DMS153 treated with DMSO at 0.1 percent for 48 hours (cell line): ENCODE measurements around the gene PXMP4.
"Not testable (repeated sequence)": the region's sequence is repeated elsewhere in the genome, so short reads cannot be mapped to it uniquely, and the experiment has no call there.

Experiments
- DNase-seq: peaks from one replicate; lab custom pipeline; 2025; ENCODE audit not compliant: unreplicated experiment; lab: John Stamatoyannopoulos, UW

Gene PXMP4, protein sequence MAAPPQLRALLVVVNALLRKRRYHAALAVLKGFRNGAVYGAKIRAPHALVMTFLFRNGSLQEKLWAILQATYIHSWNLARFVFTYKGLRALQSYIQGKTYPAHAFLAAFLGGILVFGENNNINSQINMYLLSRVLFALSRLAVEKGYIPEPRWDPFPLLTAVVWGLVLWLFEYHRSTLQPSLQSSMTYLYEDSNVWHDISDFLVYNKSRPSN

DNA sequence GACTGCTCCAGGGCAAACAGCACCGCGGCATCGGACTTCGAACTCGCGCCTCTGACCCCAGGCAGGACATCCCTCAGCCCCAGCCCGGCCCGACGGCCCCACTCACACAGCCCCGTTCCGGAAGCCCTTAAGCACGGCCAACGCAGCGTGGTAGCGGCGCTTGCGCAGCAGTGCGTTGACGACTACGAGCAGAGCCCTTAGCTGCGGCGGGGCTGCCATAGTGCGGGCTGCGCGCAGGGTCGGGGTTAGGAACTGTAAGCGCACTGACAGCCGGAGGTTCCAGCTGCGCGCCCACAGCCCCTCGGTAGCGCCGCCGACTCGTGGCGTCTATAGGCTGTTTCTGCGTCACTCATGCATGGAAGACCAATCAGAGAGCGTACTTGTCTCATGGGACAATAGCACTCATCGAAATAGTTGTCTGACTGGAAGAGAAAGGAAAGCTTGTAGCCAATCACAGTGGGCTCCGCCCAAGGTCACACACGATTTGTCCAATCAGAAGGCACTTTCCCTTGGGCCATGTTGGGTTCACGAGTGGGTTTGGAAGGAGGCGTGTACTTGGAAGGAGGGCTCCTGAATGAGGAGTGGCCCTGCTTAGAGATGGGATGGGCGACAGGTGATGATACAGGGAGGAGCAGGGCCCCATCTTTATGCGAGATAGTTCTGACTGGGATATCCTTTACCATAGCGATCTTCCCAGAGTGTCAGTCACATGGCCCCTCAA is at the start of gene PXMP4:
TSS of gene PXMP4 (minus strand) at position 322 of the 721 bp plus-strand sequence. CDS start at position 219, 103 bp downstream.
- DNase-seq = peak; percentile 96

DNA sequence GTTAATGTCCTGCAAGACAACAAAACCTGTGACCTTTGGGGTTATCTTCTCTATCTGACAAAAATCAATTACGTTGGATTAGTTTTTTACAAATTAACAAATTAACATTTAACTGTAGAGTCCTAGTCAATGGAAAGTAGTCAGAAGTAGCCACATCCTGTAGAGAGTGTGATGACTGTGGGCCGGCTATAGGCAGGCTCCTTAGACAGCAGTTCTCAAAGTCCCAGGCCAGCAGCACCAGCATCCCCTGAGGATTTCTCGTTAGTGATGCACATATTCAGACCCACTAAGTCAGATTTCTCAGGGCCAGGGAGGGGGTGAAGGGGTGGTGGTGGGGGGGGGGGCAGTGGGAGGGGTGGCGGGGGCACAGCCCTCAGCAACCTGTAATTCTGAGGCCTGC is 48.9 kb upstream of the PXMP4 start:
- no peak for DNase-seq

DNA sequence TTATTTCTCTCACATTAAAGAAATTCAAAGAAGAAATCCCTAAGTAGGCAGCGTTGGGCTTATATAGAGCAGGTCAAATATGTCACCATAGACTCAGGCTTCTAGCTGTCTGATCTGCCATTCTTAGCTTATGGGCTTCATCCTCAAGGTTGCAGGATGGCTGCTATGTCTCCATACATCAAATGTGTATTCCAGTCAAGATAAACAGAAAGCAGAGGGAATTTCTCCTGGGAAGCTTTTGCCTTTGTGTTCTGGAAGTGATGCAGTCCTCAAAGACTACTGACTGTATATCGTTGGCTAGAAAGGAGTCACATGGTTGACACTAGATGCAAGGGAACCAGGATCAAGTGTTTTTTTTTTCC is 47.6 kb upstream of the PXMP4 start:
- DNase-seq = no peak

DNA sequence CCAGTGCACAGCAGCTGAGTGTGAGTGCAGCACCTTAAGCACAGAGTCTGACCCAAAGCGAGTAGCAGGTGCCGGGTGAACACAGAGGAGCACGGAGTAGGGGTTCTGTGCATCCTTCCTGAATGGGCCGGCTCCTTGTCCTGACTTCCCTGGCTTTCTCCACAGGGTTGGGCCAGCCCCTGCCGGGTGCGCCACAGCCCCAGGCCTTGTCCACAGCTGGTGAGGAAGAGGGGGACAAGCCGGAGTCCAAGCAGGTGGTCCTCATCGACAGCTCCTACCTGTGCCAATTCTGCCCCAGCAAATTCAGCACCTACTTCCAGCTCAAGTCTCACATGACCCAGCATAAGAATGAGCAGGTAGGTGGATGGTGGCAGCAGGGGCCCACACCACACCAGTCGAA is 46.6 kb upstream of the PXMP4 start:
- DNase-seq = no peak

DNA sequence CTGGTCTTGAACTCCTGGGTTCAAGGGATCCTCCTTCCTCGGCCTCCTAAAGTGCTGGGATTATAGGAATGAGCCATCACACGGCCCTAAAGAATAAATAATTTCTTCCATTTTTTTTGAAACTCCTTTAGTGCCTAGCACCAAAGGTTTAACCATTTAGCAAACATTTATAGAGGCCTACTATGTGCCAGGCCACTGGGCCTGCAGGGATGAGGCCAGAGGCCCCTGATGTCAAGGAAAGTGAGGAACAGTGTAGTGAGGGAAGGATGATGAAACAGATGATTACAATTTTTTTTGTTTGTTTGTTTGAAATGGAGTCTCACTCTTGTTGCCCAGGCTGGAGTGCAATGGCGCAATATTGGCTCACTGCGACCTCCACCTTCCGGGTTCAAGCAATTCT is 45.5 kb upstream of the PXMP4 start:
- DNase-seq = no peak

DNA sequence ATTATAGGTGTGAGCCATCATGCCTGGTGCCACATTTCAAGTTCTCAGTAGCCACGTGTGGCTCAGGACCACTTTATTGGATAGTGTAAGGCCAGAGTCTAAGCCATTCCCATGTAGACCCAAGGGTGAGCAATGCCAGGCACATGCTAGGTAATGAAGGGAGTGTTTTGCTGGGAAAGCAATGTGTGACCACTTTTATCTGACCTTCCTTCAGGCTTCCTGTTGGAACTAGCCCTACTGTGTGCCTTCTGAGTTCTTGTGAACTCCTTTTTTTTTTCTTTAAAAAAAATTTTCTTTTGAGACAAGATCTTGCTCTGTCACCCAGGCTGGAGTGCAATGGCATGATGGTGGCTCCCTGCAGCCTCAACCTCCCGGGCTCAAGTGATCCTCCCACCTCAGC is 45.0 kb upstream of the PXMP4 start:
- DNase-seq = no peak

DNA sequence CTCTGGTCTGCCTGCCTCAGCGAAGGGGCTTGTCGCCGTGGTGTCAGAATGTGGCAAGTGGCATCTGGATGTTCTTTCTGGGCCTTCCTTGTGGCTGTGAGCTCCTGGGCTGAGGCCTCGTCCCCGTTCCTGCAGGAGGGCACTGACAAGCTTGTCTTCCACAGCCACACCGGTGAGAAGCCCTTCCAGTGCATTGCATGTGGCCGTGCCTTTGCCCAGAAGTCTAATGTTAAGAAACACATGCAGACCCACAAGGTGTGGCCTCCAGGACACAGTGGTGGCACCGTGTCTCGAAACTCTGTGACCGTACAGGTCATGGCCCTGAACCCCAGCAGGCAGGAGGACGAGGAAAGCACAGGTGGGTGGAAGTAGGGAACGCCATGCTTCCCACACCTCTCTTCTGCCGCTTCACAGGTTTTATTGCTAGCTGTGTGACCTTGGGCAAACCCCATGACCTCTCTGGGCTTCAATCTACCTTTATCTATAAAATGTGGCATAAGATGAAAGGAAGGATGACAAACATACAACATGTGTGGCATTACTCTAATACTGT is 41.7 kb upstream of the PXMP4 start:
- no peak for DNase-seq

DNA sequence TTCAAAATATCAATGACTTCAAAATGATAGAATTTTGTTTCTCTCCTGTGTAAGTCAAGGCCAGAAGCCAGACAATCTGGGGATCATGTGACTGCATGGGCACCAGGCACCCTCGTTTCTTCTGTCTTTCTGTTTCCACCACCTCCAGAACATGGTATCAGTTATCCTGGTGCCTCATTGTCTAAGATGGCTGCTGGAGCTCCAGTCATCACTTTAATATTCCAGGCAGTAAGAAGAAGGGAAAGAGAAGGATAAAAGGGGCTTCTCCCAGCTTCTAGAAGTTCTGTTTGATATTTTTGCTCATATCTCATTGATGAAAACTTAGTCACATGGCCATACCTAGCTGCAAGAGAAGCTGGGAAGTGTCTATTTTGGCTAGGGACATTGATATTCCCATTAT is 37.3 kb upstream of the PXMP4 start:
- no peak for DNase-seq

DNA sequence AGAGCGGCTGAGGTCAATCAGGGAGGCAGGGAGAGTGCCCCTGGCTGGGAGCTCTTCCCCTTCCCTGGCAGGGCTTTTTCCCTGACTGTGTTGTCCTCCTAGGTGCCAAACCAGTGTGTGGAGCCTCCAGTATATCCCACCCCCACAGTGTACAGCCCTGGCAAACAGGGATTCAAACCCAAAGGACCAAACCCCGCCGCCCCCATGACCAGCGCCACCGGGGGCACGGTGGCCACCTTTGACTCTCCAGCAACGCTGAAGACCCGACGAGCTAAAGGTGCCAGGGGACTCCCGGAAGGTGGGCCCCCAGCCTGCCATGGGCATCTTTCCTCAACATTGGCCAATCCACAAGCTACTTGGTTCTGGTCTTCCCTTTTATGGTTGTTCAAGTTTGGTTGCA is 36.9 kb upstream of the PXMP4 start:
- DNase-seq = no peak

DNA sequence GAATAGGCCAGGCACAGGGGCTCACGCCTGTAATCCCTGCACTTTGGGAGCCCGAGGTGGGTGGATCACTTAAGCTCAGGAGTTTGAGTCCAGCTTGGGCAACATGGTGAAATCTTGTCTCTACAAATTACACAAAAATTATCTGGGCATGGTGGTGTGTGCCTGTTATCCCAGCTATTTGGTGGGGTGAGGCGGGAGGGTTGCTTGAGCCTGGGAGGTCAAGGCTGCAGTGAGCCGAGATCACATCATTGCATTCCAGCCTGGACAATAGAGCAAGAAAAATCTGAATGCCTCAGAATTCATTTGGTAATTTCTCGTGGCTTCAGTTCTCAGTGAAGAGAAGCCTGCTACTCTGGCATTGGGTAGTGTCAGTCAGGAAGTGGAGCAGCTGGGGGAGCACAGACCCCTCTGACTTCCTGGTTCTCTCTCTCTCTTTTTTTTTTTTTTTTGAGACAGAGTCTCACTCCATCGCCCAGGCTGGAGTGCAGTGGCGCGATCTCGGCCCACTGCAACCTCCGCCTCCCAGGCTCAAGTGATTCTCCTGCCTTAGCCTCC is 35.9 kb upstream of the PXMP4 start:
- not testable (repeated sequence) for DNase-seq

DNA sequence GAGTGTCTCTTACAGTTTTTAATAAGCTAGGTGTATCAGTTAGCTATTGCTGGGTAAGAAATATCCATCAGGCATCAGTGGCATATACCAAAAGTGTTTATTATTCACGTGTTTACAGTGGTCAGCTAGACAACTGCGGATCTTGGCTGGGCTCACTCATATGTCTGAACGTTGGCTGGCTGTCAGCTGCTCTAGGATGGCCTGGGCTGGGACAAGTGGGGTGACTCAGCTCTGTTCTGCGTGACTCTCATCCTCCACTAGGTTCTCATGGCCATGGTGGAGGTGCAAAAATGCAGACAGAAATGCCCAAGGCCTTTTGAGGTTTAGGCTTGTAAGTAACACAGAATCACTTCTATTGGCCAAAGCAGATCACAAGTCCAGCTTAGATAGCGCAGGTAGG is 33.7 kb upstream of the PXMP4 start:
- no peak for DNase-seq

DNA sequence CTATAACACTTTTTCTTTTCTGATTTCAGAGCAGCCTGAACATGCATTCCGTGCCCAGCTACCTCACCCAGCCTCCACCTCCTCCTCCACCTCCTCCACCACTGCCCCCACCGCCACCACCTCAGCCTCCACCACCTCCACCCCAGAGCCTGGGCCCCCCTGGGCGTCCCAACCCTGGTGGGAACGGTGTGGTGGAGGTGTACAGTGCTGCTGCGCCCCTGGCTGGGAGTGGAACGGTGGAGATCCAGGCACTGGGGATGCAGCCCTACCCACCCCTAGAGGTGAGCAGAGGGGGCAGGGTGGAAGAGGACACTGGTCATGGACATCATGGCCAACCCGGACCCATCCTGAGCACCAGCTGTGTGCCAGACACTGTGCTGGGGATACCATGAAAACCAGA is 33.0 kb upstream of the PXMP4 start:
- DNase-seq = no peak

DNA sequence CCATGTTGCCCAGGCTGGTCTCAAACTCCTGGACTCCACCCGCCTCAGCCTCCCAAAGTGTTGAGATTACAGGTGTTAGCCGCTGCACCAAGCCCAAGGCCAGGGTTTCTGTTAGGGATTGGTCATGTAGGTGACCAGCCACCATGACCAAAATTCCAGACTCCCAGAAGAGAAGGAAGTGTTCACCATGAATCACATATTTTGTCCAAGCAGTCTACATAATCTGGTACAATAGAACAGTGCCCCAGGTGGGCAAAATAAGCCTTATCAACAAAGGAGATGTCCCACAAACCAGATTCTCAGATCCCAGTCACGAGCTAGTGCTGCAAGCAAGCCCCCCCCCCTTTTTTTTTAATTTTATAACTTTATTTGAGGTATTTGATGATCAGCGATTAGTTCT is 31.7 kb upstream of the PXMP4 start:
- no peak for DNase-seq

DNA sequence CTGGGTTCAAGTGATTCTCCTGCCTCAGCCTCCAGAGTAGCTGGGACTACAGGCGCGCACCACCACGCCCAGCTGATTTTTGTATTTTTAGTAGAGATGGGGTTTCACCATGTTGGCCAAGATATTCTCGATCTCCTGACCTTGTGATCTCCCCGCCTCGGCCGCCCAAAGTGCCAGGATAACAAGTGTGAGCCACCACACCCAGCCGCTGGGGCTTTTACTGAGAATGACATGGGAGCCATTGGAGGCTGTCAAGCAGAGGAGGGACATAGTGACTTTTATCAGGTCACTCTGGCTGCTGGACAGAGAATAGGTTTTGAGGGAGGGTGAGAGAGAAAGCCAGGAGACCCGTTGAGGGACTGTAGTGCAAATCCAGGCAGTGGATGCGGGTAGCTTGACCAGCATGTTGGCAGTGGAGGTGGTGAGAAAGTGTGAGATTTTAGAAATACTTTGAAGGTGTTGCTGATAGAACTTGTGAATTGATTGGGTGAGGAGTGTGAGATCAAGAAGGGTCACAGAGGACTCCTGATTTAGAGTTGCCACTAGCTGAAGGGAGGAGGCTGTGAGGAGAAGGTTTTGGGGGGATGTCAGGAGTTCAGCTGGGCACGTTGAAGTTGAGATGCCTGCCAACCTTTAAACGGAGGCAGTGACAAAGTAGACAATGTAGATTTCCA is 26.4 kb upstream of the PXMP4 start:
- no peak for DNase-seq

DNA sequence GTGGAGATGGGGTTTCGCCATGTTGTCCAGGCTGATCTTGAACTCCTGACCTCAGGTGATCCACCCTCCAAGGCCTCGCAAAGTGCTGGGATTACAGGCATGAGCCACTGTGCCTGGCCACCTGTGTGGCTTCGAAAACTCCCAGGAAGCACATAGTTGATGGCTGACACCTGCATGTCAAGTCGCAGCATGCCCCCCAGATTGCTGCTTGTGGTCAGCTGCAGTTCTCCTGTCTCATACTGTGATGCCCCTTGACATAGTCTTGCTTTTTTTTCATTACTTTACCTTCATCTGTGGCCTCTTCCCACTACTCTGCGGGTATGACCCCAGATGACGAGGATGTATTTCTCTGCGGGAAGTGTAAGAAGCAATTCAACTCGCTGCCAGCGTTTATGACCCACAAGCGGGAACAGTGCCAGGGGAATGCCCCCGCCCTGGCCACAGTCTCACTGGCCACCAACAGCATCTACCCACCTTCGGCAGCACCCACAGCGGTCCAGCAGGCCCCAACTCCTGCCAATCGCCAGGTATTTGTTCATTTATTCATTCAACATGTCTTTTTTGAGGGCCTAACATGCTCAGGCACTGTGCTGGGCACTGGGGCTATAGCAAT is 24.8 kb upstream of the PXMP4 start:
- no peak for DNase-seq

DNA sequence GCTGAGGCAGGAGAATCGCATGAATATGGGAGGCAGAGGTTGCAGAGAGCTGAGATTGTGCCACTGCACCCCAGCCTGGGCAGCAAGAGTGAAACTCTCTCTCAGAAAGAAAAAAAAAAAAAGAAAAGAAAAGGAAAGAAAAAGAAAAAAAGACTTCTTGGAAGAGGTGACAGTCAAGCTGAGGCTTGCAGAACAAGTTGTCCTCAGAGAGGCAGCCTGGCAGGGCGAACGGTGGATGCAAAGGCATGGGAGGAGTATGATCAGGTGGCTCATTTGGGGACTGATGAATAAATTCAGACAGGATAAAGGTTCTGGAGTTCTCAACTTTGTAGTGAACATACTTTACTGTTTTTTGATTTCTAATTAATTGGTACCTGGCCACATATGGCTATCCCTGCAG is 24.1 kb upstream of the PXMP4 start:
- DNase-seq = no peak

DNA sequence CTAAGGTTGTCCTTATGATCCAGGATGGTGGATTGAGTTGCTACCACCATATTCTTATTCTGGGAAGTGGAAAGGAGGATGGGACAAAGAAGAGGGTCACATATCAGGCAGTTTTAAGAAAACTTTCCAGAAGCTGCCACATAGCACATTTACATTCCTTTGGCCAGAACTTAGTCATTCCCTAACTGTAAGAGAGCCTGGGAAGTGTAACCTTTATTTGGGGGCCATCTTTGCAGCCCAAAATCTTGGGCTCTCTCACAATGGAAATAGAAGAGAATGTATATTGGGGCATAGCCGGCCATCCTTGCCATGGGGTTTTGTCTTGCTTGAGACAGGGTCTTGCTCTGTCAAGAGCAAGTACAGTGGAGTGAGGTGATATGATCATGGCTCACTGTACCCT is 20.1 kb upstream of the PXMP4 start:
- no peak for DNase-seq

DNA sequence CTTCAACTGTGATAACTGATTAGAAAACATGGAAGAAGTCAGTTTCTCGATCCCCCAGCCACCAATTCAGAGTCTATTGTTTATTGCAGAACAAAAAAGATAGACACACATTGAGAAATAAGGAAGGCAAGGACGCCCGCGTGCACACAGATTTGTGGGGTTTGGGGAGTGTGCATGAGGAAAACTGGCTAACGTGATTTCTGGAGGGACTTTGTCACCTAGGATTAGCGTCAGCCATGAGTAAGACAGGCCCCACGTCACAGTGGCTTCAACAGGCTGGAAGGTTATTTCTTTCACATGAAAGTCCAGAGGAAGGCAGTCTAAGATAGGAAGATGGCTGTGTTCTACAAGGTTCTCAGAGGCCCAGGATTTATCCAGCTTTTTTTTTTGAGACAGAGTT is 19.4 kb upstream of the PXMP4 start:
- no peak for DNase-seq

DNA sequence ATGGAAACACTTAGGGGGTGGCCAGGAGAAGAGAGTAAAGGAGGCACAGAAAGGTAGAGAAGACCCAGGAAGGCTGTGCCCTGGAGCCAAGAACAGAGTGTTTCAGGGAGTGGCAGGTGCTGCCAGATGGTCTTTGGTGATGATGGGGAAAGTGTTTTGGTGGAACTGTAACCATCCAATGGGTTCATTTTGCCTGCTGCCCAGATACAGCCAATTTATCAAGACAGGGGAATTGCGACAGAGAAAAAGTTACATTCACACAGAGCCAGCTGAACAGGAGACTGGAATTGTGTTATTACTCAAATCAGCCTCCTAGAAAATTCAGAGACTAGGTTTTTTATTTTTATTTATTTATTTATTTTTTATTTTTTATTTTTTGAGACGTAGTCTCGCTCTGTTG is 16.9 kb upstream of the PXMP4 start:
- DNase-seq = no peak

DNA sequence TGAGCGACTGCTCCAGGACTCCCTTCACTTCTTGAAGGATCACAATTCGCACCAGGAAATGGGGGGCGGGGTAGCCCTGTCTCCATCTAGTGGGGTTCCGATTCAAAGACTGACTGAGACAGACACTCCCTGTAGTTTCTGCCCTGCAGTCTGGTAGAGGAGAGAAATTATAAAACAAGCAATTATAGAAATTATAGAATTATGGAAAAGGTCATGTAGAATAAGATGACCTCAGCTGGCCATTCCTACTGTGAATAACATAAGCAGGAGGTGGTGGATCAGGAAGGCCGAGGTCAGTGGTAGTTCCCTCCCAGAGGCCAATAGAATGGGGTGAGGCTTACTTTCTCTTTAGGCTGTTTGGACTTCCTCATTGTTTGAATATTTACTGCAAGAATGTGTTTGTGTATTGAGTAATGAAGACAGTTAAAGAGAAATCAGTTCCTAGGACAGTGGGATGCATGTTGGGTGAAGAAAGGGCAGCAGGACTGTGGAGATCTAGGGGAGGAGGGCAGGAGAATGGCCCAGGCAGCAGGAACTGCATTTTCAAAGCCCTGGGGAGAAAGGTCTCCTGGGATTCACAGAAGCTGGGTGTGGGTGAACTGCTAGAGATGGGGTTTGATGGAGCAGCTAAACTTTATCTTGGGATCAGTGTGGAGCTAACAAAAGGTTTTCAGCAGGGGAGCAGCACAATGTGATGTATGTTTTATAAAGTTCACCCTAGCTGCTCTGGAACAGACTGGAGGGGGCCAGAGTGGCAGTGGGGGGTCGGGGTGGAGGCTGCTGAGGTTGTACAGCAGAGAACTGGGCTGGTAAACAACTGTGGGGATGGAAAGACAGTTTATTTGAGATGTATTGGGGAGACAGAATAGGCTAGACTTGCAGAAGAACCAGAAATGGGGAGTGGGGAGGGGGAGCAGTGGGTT is 13.8 kb upstream of the PXMP4 start:
- DNase-seq = no peak
